ENCODE data around the gene ONECUT3. TPM values are rescaled to one million over a fixed set of nuclear protein-coding genes. Genes with fewer than 3 reads are reported as not detected.

Gene ONECUT3
- total and polyA plus RNA-seq, 2 donors (not counting 3 experiments of a cell fraction or from before 2014, with no cell fraction given) = not detected

- ChIA-PET POLR2A (no interaction called here), CTCF (interaction anchor here (1.1 to 6.1 kb wide), 7 partner anchors 11 to 44 kb away, joined by 3 to 58 read pairs (median 8); no protein-coding TSS in a partner anchor)
- no peaks in the 10 kb centered on the region for H4K20me1 ChIP-seq (replicated peaks; ENCODE audit: control insufficient read depth, extremely low read depth, insufficient read depth, low read length)
- H3K79me2 ChIP-seq (ENCODE audit: control insufficient read depth, insufficient read depth, low read length) = no peaks in the 10 kb centered on the region
- no peaks in the 10 kb centered on the region for H3K4me1 ChIP-seq (ENCODE audit: control insufficient read depth, extremely low read depth, insufficient read depth, low read length)
- H3K4me2 ChIP-seq (ENCODE audit: insufficient read depth, low read length) = no peak overlapping the region
- no peak for TF ChIP-seq GATA2 (IDR thresholded peaks at IDR 0.05; ENCODE audit: insufficient read depth, insufficient read length, low read depth, low read length)
- no peak for TF ChIP-seq FOS (IDR thresholded peaks at IDR 0.05; ENCODE audit: borderline replicate concordance, insufficient read depth, low read length)
- TF ChIP-seq POLR2AphosphoS5 (IDR thresholded peaks at IDR 0.05; ENCODE audit: insufficient read depth, low read depth, low read length) = no peak
- TF ChIP-seq EZH2 (IDR thresholded peaks at IDR 0.05; ENCODE audit: borderline replicate concordance, low read depth, low read length, severe bottlenecking) = no peak
- TF ChIP-seq JUN (IDR thresholded peaks at IDR 0.05; ENCODE audit: borderline replicate concordance, insufficient read depth, insufficient read length, low read depth) = no peak
- TF ChIP-seq MYC (IDR thresholded peaks at IDR 0.05; ENCODE audit: low read depth, low read length) = no peak
- no peak for TF ChIP-seq MAX (IDR thresholded peaks at IDR 0.05; ENCODE audit: insufficient read depth, insufficient read length)
- TF ChIP-seq POLR2A (IDR thresholded peaks at IDR 0.05; ENCODE audit: low read depth, low read length) = no peak
- no peak for TF ChIP-seq CTCF (IDR thresholded peaks at IDR 0.05; ENCODE audit: extremely low read depth in 1 of 2, insufficient read depth in 1 of 2, low read depth in 1 of 2, low read length in 2 of 2)
- BruUV-seq (replicated peaks) = no TSS peak
- no peaks in the 10 kb centered on the region for H3K9me3 ChIP-seq (replicated peaks; ENCODE audit: control insufficient read depth, insufficient read depth, low read length)
- intact Hi-C loops (cut with micrococcal nuclease) = no loop called here
- H3K9me1 ChIP-seq (replicated peaks; ENCODE audit: control insufficient read depth, extremely low read depth, insufficient read depth, low read length) = no peaks in the 10 kb centered on the region
- H3K36me3 ChIP-seq (ENCODE audit: control insufficient read depth in 2 of 2, extremely low read depth in 1 of 2, insufficient read depth in 2 of 2, low read length in 2 of 2) = no peaks in the 10 kb centered on the region
- H3K27me3 ChIP-seq (ENCODE audit: control insufficient read depth in 2 of 2, insufficient read depth in 2 of 2, low read length in 2 of 2) = peaks cover 6 to 12% of the 10 kb centered on the region in 2 experiments
- H2AFZ ChIP-seq (ENCODE audit: low read depth, low read length) = no peak overlapping the region
- FAIRE-seq (no peak), DNase-seq (ENCODE audit: low read depth, low spot score) (no peak)
- H3K27ac ChIP-seq (ENCODE audit: insufficient read depth, low read depth, low read length) = no peak overlapping the region
- dilution Hi-C loops (cut with MboI; ENCODE audit: extremely low pct_ligation_motif_present, low sequenced_read_pairs) = no loop called here
- H3K4me3 ChIP-seq (replicated peaks in 1 of 3; ENCODE audit: insufficient read depth in 1 of 3, low read depth in 1 of 3, low read length in 3 of 3) = no peak overlapping the region
- H3K9ac ChIP-seq (replicated peaks; ENCODE audit: extremely low read depth, insufficient read depth, low read length) = no peak overlapping the region
Observed at GRCh38 chr19:1782521-1782920, 29.2 kb downstream of the ONECUT3 start.
